Esophagus (tissue), 2 donors: Measurements from ENCODE around the gene RXRA. TPM values are rescaled to one million over a fixed set of nuclear protein-coding genes. Genes with fewer than 3 reads are reported as not detected.

Source experiments
- H3K27ac ChIP-seq, 2 donors: one replicate each; pipeline ENCODE4 v1.5.1; 2013; ENCODE audit warnings: low read depth in 2 of 2, mild to moderate bottlenecking in 2 of 2, inconsistent platforms in 1 of 2, low read length in 1 of 2, moderate library complexity in 1 of 2
- H3K27me3 ChIP-seq, 2 donors: one replicate each; pipeline ENCODE4 v1.6.1; 2013; ENCODE audit warnings: low read length in 2 of 2, control low read depth in 1 of 2, mild to moderate bottlenecking in 1 of 2; ENCODE audit not compliant: insufficient read depth in 2 of 2, control insufficient read depth in 1 of 2
- H3K36me3 ChIP-seq, 2 donors: one replicate each; pipeline ENCODE4 v1.6.1; 2013; ENCODE audit warnings: low read length in 1 of 2; ENCODE audit not compliant: control insufficient read depth in 2 of 2, insufficient read depth in 2 of 2
- H3K4me1 ChIP-seq, 2 donors: one replicate each; pipeline ENCODE4 v1.6.1; 2013; ENCODE audit warnings: low read length in 1 of 2; ENCODE audit not compliant: control insufficient read depth in 2 of 2, insufficient read depth in 2 of 2
- H3K4me3 ChIP-seq, 2 donors: one replicate each; pipeline ENCODE4 v1.5.1; 2013; ENCODE audit warnings: low read length in 2 of 2, mild to moderate bottlenecking in 2 of 2, low read depth in 1 of 2, moderate library complexity in 1 of 2
- H3K9me3 ChIP-seq, 2 donors: one replicate each; pipeline ENCODE4 v1.6.1; 2013; ENCODE audit warnings: mild to moderate bottlenecking in 2 of 2, low read depth in 1 of 2, low read length in 1 of 2, moderate library complexity in 1 of 2; ENCODE audit not compliant: control insufficient read depth in 2 of 2, insufficient read depth in 1 of 2
- WGBS, 2 donors: extraction: QIAGEN DNeasy Blood & Tissue Kit; methylation state at CpG; one replicate each; pipeline ENCODE4 v1.1.7; 2013; 5-methylcytosine and 5-hydroxymethylcytosine counted together
- polyA plus RNA-seq, 2 donors: library from polyadenylated mRNA; stranded (reverse); fragments of 200-250 nt; gene quantifications; one replicate each; pipeline ENCODE4 v1.2.3, GENCODE V29; 2013
- donor health status: healthy with polysubstance abuse.
- donor health status: Bipolar disorder and iron deficiency.

The RXRA gene
- polyA plus RNA-seq, 2 donors, result 31.4 to 63.4 TPM

- no peak overlapping the region for H3K27ac ChIP-seq
- peaks cover 38 to 70% of the 10 kb centered on the region in 2 donors for H3K4me1 ChIP-seq
- H3K27me3 ChIP-seq, result no peaks in the 10 kb centered on the region
- no peaks in the 10 kb centered on the region for H3K9me3 ChIP-seq
- H3K36me3 ChIP-seq, result peaks cover 0 to 7% of the 10 kb centered on the region in 2 donors
- 90 to 92% methylated on average over 19 to 24 of the region's 24 CpGs for WGBS, 2 donors
- no peak overlapping the region for H3K4me3 ChIP-seq
Measured at GRCh38 chr9:134385915-134386314, 59.7 kb downstream of the RXRA start.

GRCh38 chr9:134386951-134387831 is 60.9 kb downstream of the RXRA start:
- Histone ChIP-seq H3K4me3 (no peak overlapping the region), H3K4me1 (peaks cover 39 to 77% of the 10 kb centered on the region in 2 donors), H3K36me3 (peaks cover 0 to 12% of the 10 kb centered on the region in 2 donors), H3K27me3 (no peaks in the 10 kb centered on the region), H3K9me3 (no peaks in the 10 kb centered on the region), H3K27ac (peak overlapping the region; percentile 26 to 77)
- WGBS, 2 donors, result 47% methylated on average over 38 of the region's 38 CpGs

GRCh38 chr9:134388289-134388808 is 62.1 kb downstream of the RXRA start:
- H3K27me3 ChIP-seq, result no peaks in the 10 kb centered on the region
- H3K9me3 ChIP-seq, result no peaks in the 10 kb centered on the region
- no peak overlapping the region for H3K4me3 ChIP-seq
- H3K27ac ChIP-seq, result peak overlapping the region in 1 of 2 donors; percentile 27
- H3K4me1 ChIP-seq, result peaks cover 33 to 69% of the 10 kb centered on the region in 2 donors
- peaks cover 0 to 9% of the 10 kb centered on the region in 2 donors for H3K36me3 ChIP-seq
- WGBS, 2 donors, result 86 to 90% methylated on average over 15 of the region's 15 CpGs

DNA sequence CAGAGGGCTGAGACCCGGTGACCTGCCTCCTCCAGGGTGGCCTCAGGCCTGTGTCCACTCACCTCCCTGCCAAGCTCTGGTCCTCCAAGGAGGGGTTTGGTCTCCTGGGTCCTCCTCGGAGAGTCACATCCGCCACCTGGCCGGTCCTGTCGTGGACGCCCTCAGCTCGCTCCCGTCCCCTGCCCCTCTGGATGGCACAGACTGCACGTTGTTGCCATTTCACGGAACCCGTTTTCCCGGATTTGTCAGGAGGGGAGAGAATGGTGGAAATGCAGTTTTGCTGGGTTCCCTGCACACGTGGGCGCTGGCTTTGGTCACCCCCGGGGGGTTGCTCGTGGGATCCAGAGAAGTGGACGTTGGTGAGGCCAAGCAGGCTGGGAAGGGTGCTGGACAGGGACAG is 62.7 kb downstream of the RXRA start:
- H3K36me3 ChIP-seq, result peaks cover 0 to 7% of the 10 kb centered on the region in 2 donors
- no peaks in the 10 kb centered on the region for H3K27me3 ChIP-seq
- WGBS, 2 donors, result 68% methylated on average over 17 of the region's 17 CpGs
- peak overlapping the region in 1 of 2 donors; percentile 6 for H3K27ac ChIP-seq
- H3K4me3 ChIP-seq, result no peak overlapping the region
- peaks cover 35 to 69% of the 10 kb centered on the region in 2 donors for H3K4me1 ChIP-seq
- no peaks in the 10 kb centered on the region for H3K9me3 ChIP-seq

GRCh38 chr9:134389642-134390041 is 63.4 kb downstream of the RXRA start:
- peaks cover 0 to 7% of the 10 kb centered on the region in 2 donors for H3K36me3 ChIP-seq
- peak overlapping the region in 1 of 2 donors; percentile 8 for H3K27ac ChIP-seq

DNA sequence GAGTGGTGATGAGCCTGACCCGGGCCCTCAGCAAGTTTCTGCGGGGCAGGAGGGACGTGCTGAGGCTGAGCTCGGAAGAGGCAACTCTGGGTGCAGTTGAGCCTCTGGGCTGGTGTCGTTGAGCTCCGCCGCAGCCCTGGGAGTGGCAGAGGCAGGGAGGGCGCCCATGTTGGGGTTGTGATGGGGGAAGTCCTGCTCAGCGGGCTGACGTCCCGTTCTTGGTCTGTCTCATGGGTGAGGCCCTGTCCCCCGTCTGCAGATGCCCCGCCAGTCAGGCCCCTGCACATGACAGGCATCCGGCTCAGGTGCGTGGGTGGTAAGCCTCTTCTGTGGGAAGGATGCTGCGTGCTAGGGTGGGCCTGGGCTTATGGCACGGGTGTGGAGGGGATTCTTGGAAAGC is 64.3 kb downstream of the RXRA start:
- Histone ChIP-seq H3K9me3 (no peaks in the 10 kb centered on the region), H3K36me3 (peaks cover 0 to 7% of the 10 kb centered on the region in 2 donors), H3K4me1 (peaks cover 35 to 62% of the 10 kb centered on the region in 2 donors), H3K4me3 (no peak overlapping the region), H3K27ac (peak overlapping the region in 1 of 2 donors; percentile 27), H3K27me3 (no peaks in the 10 kb centered on the region)
- 61 to 76% methylated on average over 17 of the region's 17 CpGs for WGBS, 2 donors

More at GRCh38 chr9:134389642-134390041, 63.4 kb downstream of the RXRA start:
- Histone ChIP-seq H3K9me3 (no peaks in the 10 kb centered on the region), H3K4me3 (no peak overlapping the region), H3K4me1 (peaks cover 35 to 66% of the 10 kb centered on the region in 2 donors), H3K27me3 (no peaks in the 10 kb centered on the region)
- 81 to 84% methylated on average over 13 of the region's 13 CpGs for WGBS, 2 donors

DNA sequence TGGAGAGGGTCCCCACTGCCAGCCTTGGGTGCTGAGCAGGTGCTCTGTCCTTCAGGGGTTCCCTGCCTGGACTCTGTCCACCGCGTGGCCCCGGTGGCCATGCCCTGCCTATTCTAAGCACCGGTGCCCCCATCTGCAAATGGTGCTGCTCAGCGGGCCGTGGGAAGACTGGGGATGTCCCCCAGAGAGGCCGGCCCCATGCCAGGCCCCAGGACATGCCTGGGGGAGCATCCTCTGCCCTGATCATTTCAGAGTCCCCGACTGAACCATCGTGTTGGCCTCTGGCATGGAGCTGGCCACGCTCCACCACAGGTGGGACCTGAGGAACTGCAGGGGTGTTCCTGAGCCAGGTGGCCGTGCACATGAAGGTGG is 64.7 kb downstream of the RXRA start:
- no peak overlapping the region for H3K4me3 ChIP-seq
- peak overlapping the region in 1 of 2 donors; percentile 63 for H3K27ac ChIP-seq
- H3K27me3 ChIP-seq, result no peaks in the 10 kb centered on the region
- peaks cover 35 to 60% of the 10 kb centered on the region in 2 donors for H3K4me1 ChIP-seq
- peaks cover 0 to 7% of the 10 kb centered on the region in 2 donors for H3K36me3 ChIP-seq
- no peaks in the 10 kb centered on the region for H3K9me3 ChIP-seq
- 61 to 63% methylated on average over 11 of the region's 11 CpGs for WGBS, 2 donors

DNA sequence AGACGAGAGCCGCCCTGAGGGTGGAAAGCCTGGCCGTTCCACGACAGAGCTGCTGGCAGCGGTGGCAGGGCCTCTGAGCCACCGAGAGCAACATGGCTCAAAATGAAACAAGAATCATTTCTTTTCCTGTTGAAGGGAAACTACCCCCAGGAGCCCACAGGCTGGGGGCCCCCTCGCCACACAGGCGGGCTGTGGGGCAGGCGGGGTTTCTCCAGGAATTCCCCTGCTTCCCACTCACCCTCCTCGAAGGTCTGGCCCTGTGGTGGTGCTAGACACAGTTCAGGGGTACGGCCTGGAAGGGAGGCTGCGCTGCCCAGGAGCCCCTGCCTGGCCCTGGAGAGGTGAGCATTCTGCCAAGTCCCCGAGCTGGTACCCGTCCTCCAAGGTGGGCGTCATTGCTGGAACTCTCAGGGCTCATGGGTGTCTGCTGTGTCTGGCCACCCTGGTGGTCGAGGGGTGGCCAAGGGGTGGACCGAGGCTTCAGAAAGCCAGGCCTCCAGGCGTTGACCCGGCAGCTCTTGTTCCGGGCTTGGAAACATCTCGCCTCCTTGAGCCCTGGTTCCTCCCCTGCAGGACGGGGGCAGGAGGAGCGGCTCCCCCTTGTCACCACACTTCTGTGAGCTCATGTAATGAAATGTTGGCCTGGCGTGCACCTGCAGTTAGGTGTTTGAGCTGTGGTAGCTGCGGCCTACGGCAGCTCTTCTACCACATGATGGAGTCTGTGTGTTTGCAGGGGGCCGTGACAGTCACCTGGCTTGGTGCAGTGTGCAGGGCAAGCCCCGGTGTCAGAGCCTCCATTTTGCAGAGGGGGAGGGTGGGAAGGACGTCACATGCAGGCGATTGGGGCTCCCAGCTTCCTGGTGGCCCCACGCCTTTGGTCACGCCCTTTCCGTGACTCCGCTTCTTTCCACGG is 65.3 kb downstream of the RXRA start:
- WGBS, 2 donors, result 58 to 63% methylated on average over 35 of the region's 35 CpGs
- H3K36me3 ChIP-seq, result peaks cover 0 to 7% of the 10 kb centered on the region in 2 donors
- H3K4me3 ChIP-seq, result no peak overlapping the region
- peak overlapping the region; percentile 19 to 63 for H3K27ac ChIP-seq
- no peaks in the 10 kb centered on the region for H3K9me3 ChIP-seq
- H3K27me3 ChIP-seq, result no peaks in the 10 kb centered on the region
- peaks cover 31 to 57% of the 10 kb centered on the region in 2 donors for H3K4me1 ChIP-seq

- Histone ChIP-seq H3K36me3 (peaks cover 0 to 7% of the 10 kb centered on the region in 2 donors), H3K9me3 (no peaks in the 10 kb centered on the region), H3K27ac (no peak overlapping the region), H3K4me3 (no peak overlapping the region), H3K27me3 (no peaks in the 10 kb centered on the region), H3K4me1 (peaks cover 27 to 55% of the 10 kb centered on the region in 2 donors)
- WGBS, 2 donors, result 76 to 84% methylated on average over 12 of the region's 12 CpGs
Measured at GRCh38 chr9:134392900-134393299, 66.6 kb downstream of the RXRA start.
